ENCODE results near the gene VAV2. TPM values are rescaled to one million over a fixed set of nuclear protein-coding genes. Genes with fewer than 3 reads are reported as not detected.
A peak's percentile ranks its signal among the peaks of the same experiment; 100 is the strongest.
"Not testable (repeated sequence)": the region's sequence is repeated elsewhere in the genome, so short reads cannot be mapped to it uniquely, and the experiment has no call there.

The VAV2 gene
- total RNA-seq, 1 donor from 2014 or later: 20.5 TPM

DNA sequence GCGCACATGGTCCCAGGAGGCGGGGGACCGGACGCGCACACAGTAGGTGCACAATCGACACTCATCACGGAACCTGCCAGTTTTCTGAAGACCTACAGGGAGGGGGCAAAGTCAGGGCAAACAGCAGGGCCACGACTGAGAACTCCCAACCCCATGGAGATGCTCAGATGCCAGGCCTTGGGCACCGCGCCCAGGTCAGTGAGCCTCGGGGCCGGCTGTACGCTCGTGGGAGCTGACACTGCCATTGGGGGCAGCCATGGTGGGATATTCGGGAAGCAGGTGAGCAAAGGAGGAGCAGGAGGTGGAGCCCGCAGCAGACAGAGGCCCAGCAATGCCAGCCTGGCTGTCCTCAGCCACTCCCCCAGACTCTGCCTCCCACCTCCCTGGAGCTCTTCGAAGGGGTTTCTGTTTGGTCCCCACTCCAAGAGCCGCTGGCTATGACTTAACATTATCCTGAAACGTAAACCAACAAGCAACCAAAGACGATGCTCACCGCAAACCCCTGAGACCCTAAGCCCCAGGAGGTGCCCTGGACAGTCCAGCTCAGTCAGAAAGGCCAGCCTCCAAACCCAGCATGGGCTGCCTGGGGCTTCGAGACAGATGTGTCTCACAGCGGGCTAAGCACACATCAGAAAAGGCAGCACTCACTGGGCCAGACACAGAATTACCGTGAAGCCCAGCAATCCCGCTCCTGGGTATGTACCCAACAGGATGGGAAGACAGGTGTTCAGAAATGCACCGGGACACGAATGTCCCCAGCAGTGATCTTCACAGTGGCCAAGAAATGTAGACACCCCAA is 78.4 kb downstream of the VAV2 start:
- ATAC-seq (no peak), DNase-seq (ENCODE audit: low spot score) (no peak)
- intact Hi-C loops (cut with DNase I): no loop called here

DNA sequence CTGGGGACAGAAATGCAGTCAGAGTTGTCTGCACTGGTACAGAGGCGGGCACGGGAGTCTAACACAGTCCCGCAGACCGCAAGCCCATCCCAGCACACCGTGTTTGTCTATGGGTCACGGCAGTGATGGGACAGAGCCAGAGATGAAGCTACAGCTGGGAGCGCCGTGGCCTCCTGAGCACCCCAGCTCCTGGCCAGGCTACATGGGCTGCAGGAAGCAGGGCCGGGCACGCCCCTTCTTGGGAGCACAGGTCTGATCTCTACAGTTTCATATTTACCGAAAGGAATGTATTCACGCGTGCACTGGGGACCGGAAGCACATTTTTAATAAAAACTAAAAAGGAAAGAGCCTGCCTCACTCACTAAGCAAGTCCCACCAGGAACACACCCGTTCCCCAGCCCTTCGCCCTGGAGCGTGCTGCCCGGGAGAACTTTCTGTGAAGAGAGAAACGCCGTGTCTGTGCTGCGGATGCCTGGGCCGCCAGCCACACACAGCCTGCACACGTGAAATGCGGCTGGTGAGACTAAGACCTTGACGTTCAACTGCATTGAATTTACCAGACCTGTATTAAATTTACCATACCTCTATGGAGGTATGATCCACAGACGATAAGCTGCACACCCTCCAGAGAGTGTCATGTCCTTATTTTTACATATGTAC is 81.1 kb downstream of the VAV2 start:
- intact Hi-C loops (cut with DNase I): no loop called here
- ATAC-seq (peak; percentile 59), DNase-seq (ENCODE audit: low spot score) (no peak)

DNA sequence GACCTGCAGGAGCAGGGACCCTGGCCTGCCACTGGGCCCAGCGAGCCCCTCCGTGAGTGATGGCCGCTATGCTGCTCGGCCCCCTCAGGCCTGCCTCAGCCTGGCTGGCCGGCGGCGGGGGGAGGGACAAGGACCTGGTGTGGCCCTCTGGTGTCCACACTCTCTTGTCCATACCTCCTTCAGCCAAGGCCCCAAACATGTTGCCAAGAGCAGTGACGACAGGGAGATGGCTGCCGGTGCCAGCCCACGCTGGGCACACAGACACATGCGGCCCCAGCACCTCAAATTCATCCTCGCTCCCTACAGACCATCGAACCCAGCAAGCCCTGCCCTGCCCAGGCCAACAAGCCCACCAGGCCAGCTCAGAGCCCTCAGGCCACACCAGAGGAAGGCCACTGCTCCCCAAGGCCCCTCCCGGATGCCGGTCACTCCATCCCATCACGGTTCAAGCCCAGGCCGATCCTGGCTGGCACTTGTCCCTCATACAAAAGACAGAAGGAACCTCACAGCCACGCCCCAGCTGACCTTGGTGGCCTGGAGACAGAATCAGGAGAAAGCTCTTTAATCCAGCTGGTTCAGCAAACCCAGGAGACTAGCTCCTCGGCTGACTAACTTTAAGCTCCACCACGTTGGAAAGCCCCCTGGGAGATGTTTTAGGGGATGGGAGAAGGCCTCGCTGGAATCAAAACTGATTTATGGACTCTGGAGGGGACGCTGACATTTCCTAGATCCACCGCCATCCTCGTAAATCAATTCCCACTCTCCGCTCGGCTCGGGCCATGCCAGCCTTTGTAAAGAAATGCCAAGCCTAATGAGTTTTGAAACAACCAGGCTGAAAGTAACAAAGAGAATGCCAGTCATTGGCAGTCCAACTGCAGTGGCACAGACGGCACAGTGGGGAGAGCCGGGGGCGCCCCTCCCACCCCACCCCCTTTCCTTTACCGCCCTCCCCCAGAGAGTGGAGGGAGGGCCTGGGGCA is 84.9 kb downstream of the VAV2 start:
- ATAC-seq (peak; percentile 9), DNase-seq (ENCODE audit: low spot score) (no peak)
- intact Hi-C loops (cut with DNase I): no loop called here

DNA sequence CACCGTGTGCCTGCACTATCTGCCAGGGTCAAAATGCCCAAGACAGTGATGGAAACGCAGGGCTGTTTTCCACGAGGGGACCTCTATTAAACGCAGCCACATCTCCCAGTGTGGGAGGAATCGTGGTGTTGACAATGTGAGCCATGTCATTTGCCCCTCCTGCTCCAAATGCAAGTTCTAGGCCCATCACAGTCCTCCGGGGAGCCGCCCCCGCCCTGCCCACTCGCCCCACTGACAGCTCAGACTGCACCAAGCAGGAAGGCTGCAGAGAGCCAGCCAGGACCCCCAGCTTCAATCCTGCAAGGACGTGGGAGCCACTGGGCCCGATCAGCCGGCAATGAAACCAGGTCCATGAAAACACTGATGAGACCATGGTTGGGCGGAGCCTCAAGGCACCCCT is 85.9 kb downstream of the VAV2 start:
- intact Hi-C loops (cut with DNase I): no loop called here
- DNase-seq (ENCODE audit: low spot score): no peak
- no peak for ATAC-seq

DNA sequence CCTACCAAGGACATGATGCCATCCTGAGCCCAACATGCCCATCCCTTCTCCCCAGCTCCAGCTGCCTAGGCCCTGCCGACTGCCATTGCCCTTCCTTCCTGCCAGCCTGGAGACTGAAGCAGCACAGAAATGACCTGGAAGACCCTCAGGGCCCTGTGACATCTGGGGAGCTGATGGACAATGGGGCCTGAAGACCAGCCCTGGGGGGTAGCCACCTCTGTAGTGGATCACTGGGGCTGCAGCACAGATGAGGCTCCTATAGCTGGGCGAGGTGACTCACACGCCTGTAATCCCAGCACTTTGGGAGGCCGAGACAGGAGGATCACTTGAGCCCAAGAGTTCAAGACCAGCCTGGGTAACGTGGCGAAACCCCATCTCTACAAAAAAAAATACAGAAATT is 86.6 kb downstream of the VAV2 start:
- intact Hi-C loops (cut with DNase I): no loop called here
- DNase-seq (ENCODE audit: low spot score): no peak
- no peak for ATAC-seq

DNA sequence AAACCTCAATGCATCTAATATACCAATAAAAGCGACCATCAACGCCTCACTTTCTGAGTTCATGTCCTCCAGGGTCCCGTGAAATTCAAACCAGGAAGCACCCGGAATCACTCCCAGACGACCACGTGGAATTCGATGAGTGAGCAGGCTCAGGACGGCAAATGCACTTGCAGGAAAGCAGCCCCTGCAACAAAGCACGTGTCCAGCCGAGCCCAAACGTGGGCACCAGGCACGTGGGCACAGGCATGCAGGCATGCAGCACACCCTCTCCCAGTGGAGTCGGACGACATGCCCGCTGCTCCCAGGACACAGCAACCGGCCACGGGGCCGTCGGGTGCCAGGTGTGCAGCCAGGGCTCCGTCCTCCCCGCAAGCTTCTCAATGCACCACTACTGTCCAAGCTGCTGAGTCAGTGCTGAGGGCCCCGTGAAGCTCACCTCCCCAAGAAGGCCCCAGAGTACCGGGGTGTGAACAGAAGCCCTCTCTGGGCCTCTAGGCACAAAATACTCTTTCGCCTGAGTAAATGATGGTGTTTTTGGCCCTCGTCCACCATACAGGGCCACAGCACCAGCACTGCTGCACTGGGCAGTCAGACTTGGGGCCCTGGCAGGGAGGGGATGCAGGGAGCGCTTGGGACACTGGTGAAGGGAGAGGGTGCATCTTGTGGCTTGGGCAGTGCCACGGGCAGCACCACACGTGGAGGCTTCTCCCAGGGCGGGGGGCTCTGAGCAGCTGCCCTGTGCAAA is 87.6 kb downstream of the VAV2 start:
- intact Hi-C loops (cut with DNase I): no loop called here
- DNase-seq (ENCODE audit: low spot score) (no peak), ATAC-seq (peak; percentile 19)

DNA sequence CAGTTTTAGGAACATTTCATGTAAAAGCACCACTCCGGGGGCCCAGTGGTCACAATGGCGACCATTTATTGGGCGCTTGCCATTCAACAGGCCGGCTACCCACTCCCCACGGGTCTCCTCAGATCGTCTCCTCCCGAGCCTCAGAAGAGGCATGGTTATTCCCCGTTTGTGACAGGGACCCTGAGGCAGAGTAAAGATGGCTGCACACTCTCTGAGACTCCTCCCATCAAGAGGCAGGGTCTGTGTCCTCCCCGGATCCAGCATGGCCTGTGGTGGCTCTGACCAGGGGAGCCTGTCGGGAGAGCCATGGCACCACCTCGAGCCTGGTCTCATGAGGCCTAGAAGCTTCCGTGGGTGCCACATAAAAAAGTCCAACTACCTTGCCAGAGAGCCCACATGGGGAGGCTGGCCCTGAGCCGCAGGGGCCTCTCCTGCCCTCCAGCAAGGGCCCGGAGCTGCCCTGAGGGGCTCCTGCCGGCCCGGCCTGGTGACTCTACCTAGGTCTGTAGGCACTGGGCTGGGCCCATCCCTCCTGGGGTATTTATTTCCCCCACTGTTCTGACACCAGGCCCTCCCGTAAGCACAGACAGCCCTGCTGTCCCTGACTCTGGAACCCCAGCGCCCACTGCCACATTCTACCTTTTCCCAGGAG is 90.8 kb downstream of the VAV2 start:
- intact Hi-C loops (cut with DNase I): no loop called here
- ATAC-seq: no peak
- DNase-seq (ENCODE audit: low spot score): no peak

DNA sequence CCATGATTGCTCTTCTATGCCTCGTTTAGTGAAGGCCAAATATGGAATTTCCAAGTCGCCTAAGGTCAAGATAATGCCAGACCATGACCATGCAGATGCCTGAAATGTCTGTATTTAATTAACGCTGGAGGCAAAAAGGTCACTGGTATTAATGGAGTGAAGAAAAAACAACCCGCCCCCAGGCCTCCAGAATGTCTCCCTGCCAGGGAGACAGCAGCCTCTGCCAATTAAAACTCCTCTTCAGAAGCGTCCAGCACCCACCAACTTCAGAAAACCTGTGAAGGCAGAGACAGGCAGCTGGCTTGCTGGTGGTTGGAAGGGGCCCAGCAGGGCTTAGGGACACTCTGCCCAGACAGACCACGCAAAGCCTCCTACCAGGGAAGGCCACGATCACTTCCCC is 94.4 kb downstream of the VAV2 start:
- intact Hi-C loops (cut with DNase I): no loop called here
- ATAC-seq (peak; percentile 13), DNase-seq (ENCODE audit: low spot score) (no peak)

DNA sequence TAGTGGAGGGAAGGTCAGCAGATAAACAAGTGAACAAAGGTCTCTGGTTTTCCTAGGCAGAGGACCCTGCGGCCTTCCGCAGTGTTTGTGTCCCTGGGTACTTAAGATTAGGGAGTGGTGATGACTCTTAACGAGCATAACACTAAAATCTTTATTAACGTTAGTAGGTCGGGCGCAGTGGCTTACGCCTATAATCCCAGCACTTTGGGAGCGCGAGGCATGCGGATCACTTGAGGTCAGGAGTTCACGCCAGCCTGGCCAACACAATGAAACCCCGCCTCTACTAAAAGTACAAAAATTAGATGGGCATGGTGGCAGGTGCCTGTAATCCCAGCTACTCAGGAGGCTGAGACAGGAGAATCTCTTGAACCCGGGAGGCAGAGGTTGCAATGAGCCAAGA is 96.1 kb downstream of the VAV2 start:
- intact Hi-C loops (cut with DNase I); ATAC-seq; DNase-seq (ENCODE audit: low spot score): not testable (repeated sequence)

DNA sequence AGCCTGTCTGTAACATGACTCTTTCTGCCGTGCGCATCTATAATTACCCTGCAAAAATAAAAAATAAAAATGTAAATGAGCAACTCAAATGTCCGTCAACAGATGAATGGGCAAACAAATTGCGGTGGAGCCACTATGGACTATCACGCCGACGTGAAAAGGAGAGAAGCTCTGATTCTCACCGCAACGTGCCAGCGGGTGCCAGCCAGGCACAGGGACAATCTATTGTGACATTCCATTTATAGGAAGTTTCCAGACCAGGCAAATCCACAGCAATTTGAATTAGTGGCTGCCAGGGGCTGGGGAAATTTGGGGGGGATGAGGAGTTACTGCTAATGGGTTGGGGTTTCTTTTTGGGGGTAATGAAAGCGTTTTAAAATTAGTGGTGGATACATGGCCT is 96.8 kb downstream of the VAV2 start:
- intact Hi-C loops (cut with DNase I): no loop called here

DNA sequence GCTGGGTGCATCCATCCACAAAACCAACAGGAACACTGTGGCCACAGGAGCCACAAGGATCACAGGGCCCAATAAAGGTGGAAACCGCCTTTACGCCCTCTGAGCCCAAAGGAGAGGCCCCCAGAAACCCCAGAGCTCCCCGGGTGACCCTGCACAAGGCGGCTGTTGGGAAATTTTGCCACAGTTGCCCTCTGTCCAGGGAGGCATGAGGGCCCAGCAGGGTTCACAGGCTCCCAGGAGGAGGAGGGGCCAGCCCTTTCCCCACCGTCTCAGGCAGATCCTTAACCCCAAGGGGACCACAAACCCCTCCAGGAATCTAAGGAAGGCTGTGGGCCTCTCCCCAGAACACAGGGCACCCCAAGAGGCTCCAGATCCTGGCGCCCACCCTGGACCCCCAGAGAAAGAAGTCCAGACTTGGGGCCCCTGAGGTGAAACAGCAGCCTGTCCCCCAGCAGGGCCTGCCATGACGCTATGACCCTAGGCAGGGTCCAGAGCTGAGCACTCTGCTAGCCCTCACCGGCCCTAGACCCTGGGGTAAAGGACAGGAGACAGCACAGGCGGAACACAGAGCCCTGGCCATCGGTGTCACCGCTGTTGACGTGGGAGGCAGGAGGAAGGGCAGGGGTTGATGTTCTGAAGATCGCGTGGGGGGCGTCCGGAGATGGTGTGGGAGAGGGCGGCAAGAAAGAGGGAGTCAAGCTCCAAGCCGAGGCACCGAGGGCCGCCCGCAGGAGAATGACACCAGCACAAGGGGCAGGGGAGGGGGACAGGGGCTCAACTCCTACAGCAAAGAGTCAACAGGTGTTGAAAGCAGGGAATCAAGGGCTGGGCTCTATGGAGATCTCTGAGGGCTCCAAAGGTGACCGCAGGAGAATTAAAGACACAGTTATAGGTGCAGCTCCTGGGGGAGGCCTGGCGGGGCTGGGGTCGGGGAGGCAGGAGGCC is 97.5 kb downstream of the VAV2 start:
- ATAC-seq (no peak), DNase-seq (ENCODE audit: low spot score) (no peak)
- intact Hi-C loops (cut with DNase I): no loop called here

More for the DNA sequence above, 96.8 kb downstream of the VAV2 start:
- DNase-seq (ENCODE audit: low spot score): no peak
- no peak for ATAC-seq

DNA sequence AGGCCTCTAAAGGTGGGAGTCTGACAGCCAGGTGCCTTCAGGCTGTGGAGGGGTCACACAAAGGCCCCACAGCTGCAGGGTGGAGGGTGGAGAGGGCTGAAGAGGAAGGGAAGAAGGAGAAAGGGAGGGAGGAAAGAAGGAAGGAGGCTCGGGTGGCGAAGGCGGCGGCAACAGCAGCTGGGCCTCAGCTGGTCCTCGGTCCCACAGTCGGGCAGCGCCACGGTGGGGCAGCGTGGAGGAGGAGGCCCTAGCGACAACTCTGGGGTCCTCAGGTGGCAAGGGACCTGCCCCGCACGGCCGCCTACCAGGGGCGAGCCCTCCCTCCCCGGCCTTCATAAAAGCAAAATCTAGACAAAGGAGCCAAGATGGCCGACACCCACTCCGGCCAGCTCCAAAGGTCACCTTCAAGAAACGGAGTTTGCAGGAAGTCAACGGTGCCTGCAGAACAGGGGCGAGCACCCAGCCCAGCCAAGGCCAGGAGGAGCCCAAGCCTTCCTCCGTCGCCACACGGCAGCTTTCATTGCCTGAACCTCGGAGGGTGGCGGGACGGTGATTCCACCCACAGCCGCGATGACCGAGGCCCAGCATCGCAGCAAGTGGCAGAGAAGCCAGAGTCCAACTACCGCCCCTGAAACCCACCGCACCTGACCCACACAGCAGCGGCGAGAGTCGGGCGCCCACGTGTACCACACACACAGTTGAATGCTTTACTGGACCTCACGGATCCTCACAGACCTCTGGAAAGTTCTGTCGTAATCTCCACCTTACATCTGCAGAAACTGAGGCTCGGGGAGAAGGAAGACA is 98.7 kb downstream of the VAV2 start:
- DNase-seq (ENCODE audit: low spot score) (no peak), ATAC-seq (no peak)
- intact Hi-C loops (cut with DNase I): no loop called here

DNA sequence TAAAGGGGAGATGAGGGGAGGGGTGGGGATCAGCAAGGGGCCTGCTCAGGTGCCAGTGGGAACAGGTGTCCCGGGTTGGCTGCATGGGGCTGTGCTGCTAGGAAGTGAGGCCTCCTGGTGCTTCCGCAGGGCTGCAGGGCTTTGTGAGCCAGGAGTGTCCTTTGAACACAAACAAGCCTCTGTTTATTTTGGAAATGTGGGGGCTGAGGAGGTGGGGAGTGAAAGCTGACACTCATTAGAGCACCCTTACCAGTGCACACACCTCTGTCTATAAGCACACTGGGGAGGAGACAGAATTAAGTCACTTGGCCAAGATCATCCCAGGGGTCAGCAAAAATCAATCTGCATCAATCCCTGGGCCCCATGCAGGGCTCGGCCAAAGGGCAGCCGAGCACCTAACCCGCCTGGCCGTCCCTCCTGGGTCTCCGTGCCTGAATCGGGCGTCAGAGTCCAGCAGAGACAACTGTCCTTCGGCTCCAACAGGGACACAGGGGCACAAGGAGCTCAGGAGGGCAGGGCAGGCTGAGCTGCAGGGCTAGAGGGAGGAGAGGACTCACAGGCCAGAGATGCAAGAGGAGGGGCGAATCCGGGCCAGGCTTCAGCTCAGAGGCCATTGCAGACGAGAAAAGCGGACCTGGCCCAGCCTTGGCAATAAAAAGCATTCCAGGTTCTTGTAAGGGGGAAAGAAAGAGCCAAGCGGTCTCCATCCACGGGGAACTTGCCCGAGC is 99.8 kb downstream of the VAV2 start:
- intact Hi-C loops (cut with DNase I): no loop called here
- ATAC-seq (peak; percentile 11), DNase-seq (ENCODE audit: low spot score) (no peak)

DNA sequence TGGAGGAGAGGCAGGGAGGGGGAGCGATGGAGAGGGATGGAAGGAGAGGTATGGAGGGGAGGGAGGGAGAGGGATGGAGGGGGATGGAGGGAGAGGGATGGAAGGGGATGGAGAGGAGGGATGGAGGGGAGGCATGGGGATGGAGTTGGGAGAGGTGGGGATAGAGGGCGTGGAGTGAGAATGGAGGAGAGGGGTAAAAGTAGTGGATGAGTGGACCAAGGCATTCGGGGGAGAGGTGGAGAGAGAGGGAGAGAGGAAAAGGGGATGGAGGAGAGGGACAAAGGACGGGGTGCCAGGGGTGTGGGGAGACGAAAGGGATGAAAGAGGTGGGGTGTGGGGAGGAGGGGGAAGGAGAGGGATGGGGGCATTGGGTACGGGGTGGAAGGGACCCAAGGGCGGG is 100.4 kb downstream of the VAV2 start:
- intact Hi-C loops (cut with DNase I): no loop called here
- ATAC-seq (no peak), DNase-seq (ENCODE audit: low spot score) (no peak)

DNA sequence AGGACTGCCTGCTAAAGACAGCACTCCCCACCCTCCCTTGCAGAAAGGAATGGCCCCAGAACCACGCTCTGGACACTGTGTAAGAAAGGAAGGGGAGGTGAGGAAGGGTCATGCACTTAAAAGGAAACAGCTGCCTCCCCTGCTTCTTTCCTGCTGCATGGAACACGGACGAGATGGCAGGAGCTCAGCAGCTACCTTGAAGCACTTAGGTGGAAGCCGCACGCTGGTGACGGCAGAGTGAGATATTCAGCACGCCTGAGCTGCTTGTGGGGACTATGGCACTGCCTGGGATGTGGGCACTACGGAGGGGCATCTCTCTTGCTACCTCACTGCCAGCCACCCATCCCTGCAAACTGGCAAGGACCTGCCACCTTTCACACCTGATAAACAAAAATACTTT is 101.5 kb downstream of the VAV2 start:
- ATAC-seq: no peak
- intact Hi-C loops (cut with DNase I): no loop called here
- no peak for DNase-seq (ENCODE audit: low spot score)

Measured in sciatic nerve (tissue), 2 donors.